VCaP (cell line): ENCODE results near the gene ITPR1.

ENCODE experiments used
- H3K27ac ChIP-seq: fragments of 450-650 bp; 2 replicates; pipeline ENCODE4 v1.5.1; 2017
- CTCF ChIP-seq: fragments of 450-650 bp; conservative IDR thresholded peaks from 2 replicates; pipeline ENCODE4 v1.5.1; 2017; ENCODE audit warnings: mild to moderate bottlenecking, moderate library complexity

ITPR1 gene

GRCh38 chr3:4837374-4837930 lies 344.3 kb downstream of the ITPR1 start:
- no peak overlapping the region for H3K27ac ChIP-seq
- no peak for TF ChIP-seq CTCF

- no peak for TF ChIP-seq CTCF
- no peak overlapping the region for H3K27ac ChIP-seq
Measured at GRCh38 chr3:4838621-4839022, 345.5 kb downstream of the ITPR1 start.

- no peak for TF ChIP-seq CTCF
- H3K27ac ChIP-seq = no peak overlapping the region
Measured at GRCh38 chr3:4839278-4839677, 346.1 kb downstream of the ITPR1 start.

- no peak overlapping the region for H3K27ac ChIP-seq
- TF ChIP-seq CTCF = no peak
Measured at GRCh38 chr3:4841225-4841624, 348.1 kb downstream of the ITPR1 start.

- TF ChIP-seq CTCF = no peak
- H3K27ac ChIP-seq = no peak overlapping the region
Measured at GRCh38 chr3:4841776-4842440, 348.8 kb downstream of the ITPR1 start.

- TF ChIP-seq CTCF = no peak
- no peak overlapping the region for H3K27ac ChIP-seq
Measured at GRCh38 chr3:4843619-4844018, 350.5 kb downstream of the ITPR1 start.

- TF ChIP-seq CTCF = no peak
- H3K27ac ChIP-seq = no peak overlapping the region
Measured at GRCh38 chr3:4845882-4846281, 352.7 kb downstream of the ITPR1 start.
